Type B pancreatic cell (in vitro differentiated cells): ENCODE results near the gene BPIFB2. TPM values are rescaled to one million over a fixed set of nuclear protein-coding genes. Genes with fewer than 3 reads are reported as not detected.

Source experiments
- DNase-seq: peaks from one replicate; pipeline ENCODE4 v3.0.0; 2021; ENCODE audit warnings: mixed read lengths; ENCODE audit not compliant: unreplicated experiment; ENCODE audit errors: extremely low spot score
- H3K27ac Mint-ChIP-seq: 2 replicates; pipeline ENCODE4 v1.8.0; 2021; ENCODE audit warnings: mild to moderate bottlenecking, mixed read lengths
- H3K27me3 Mint-ChIP-seq: 2 replicates; pipeline ENCODE4 v1.8.0; 2021; ENCODE audit warnings: mixed read lengths
- H3K36me3 Mint-ChIP-seq: 2 replicates; pipeline ENCODE4 v1.8.0; 2021; ENCODE audit warnings: mixed read lengths
- H3K4me1 Mint-ChIP-seq: one replicate; pipeline ENCODE4 v1.8.0; 2021; ENCODE audit warnings: mixed read lengths; ENCODE audit not compliant: unreplicated experiment
- H3K4me3 Mint-ChIP-seq: 2 replicates; pipeline ENCODE4 v1.8.0; 2021; ENCODE audit warnings: mild to moderate bottlenecking, mixed read lengths
- H3K9me3 Mint-ChIP-seq: 2 replicates; pipeline ENCODE4 v1.8.0; 2021; ENCODE audit warnings: mixed read lengths
- CTCF ChIP-seq: fragments of 200-600 bp; sonication (generic); conservative IDR thresholded peaks from 2 replicates; pipeline ENCODE4 v1.5.0; 2021; ENCODE audit warnings: antibody characterized with exemption, mild to moderate bottlenecking
- total RNA-seq: library from RNA; stranded (reverse); gene quantifications from 2 replicates; pipeline ENCODE4 v1.2.1, GENCODE V29; 2021; ENCODE audit warnings: low replicate concordance

BPIFB2 gene
- total RNA-seq, 1 donor from 2014 or later: 0.22 TPM

DNA sequence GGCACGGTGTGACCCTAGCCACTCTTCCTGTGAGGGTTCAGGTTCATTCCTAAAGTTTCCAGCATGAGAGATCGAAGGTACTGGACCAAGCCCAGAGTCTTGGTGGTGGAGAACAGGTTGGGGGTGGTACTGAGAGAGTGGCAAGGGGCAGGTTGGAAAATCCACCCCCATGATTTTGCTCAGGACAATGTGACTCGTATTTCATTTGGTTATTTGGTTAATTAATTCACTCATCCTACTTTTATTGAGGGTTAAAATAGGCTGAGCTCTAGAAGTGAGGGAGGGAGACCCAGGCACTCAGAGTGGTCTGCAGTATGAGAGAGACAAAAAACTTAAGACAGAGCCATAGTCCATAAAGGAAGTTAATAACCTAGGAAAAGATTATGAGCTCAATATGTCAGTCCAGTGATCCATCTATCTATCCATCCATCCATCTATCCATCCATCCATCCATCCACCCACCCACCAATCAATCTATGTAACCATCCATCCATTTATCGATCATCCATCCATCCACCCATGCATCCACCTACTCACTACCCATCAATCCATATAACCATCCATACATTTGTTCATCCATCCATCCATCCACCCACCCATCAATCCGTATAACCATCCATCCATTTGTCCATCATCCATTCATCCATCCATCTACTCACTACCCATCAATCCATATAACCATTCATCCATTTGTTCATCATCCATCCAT lies 17.3 kb downstream of the BPIFB2 start:
- Mint-ChIP-seq H3K4me3 (no peak overlapping the region), H3K9me3 (no peaks in the 10 kb centered on the region), H3K27ac (no peak overlapping the region), H3K27me3 (peaks cover 8% of the 10 kb centered on the region), H3K4me1 (no peaks in the 10 kb centered on the region), H3K36me3 (no peaks in the 10 kb centered on the region)
- no peak for DNase-seq
- TF ChIP-seq CTCF: no peak

DNA sequence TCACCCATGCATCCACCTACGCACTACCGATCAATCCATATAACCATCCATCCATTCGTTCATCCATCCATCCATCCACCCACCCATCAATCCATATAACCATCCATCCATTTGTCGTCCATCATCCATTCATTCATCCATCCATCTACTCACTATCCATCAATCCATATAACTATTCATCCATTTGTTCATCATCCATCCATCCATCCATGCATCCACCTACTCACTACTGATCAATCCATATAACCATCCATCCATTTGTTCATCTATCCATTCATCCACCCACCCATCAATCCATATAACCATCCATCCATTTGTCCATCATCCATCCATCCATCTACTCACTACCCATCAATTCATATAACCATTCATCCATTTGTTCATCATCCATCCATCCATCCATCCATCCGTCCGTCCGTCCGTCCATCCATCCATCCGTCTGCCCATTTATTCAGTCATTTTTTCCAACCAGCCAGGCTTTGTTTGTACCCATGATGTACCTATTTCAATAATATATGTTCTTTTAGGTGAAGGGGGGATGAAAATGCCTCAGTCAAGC lies 17.9 kb downstream of the BPIFB2 start:
- TF ChIP-seq CTCF: no peak
- no peaks in the 10 kb centered on the region for H3K36me3 Mint-ChIP-seq
- no peak for DNase-seq
- H3K4me1 Mint-ChIP-seq: no peaks in the 10 kb centered on the region
- no peak overlapping the region for H3K4me3 Mint-ChIP-seq
- no peak overlapping the region for H3K27ac Mint-ChIP-seq
- no peaks in the 10 kb centered on the region for H3K9me3 Mint-ChIP-seq
- H3K27me3 Mint-ChIP-seq: peaks cover 8% of the 10 kb centered on the region

DNA sequence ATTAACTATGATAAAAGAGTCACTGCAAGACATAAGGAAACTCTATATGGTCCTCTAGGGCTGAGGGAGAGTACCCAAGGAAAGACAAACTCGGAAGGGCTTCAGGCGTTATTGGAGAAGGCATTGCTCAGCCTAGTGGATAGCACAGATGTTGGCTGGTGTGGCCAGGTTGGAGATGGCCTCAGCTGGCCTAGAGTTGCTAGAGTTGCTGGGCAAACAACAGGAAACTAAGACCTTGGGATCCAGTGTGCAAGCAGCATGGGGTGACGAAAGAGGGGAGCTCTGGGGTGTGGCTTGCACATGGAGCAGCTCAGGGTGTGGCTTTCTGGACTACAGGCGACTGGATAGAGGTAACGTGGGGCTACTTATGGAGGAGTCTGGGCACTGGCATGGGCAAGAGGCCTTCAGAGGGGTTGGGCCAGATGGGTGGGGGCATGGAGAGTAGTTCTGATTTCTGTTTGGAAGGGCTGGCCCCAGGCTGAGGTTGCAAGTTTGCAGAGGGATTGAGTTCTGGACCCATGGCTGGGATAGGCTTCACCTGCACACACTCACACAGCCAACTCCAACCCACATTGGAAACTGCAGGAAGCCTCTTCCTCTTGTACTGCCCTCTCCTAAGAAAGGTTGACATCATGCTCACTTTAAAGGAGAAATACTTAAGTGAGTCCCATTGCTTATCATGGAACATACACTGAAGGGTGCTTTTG lies 18.7 kb downstream of the BPIFB2 start:
- Mint-ChIP-seq H3K27ac (no peak overlapping the region), H3K4me1 (no peaks in the 10 kb centered on the region), H3K4me3 (no peak overlapping the region), H3K36me3 (no peaks in the 10 kb centered on the region), H3K27me3 (peaks cover 8% of the 10 kb centered on the region), H3K9me3 (no peaks in the 10 kb centered on the region)
- no peak for TF ChIP-seq CTCF
- no peak for DNase-seq

- Mint-ChIP-seq H3K4me1 (no peaks in the 10 kb centered on the region), H3K27ac (no peak overlapping the region)
Measured at GRCh38 chr20:33026779-33027759, 19.6 kb downstream of the BPIFB2 start.

More at GRCh38 chr20:33026779-33027759, 19.6 kb downstream of the BPIFB2 start:
- H3K9me3 Mint-ChIP-seq: no peaks in the 10 kb centered on the region
- TF ChIP-seq CTCF: no peak
- no peak for DNase-seq
- peaks cover 8% of the 10 kb centered on the region for H3K27me3 Mint-ChIP-seq
- H3K4me3 Mint-ChIP-seq: no peak overlapping the region
- H3K36me3 Mint-ChIP-seq: no peaks in the 10 kb centered on the region
